Fibroblast of skin of abdomen (primary cell): Measurements from ENCODE around the gene LRRC18. TPM values are rescaled to one million over a fixed set of nuclear protein-coding genes. Genes with fewer than 3 reads are reported as not detected.

Experiments
- DNase-seq: peaks from one replicate; pipeline ENCODE4 v3.0.0-alpha.2; 2013
- polyA plus RNA-seq, 2 experiments: library from polyadenylated mRNA; unstranded; fragments of 120-200 nt; gene quantifications; one replicate each; pipeline ENCODE4 v1.2.1, GENCODE V29; 2013; ENCODE audit not compliant: insufficient read length in 2 of 2

LRRC18 gene
- polyA plus RNA-seq (2013, experiment 1 of 2; ENCODE audit: insufficient read length): not detected
- not detected for polyA plus RNA-seq (2013, experiment 2 of 2; ENCODE audit: insufficient read length)

- no peak for DNase-seq
Measured at GRCh38 chr10:48939790-48940325, at the start of gene LRRC18. Gene LRRC18, minus strand, starts transcription at chr10:48939840. Its CDS starts 25,685 bp downstream, at chr10:48914155.

DNA sequence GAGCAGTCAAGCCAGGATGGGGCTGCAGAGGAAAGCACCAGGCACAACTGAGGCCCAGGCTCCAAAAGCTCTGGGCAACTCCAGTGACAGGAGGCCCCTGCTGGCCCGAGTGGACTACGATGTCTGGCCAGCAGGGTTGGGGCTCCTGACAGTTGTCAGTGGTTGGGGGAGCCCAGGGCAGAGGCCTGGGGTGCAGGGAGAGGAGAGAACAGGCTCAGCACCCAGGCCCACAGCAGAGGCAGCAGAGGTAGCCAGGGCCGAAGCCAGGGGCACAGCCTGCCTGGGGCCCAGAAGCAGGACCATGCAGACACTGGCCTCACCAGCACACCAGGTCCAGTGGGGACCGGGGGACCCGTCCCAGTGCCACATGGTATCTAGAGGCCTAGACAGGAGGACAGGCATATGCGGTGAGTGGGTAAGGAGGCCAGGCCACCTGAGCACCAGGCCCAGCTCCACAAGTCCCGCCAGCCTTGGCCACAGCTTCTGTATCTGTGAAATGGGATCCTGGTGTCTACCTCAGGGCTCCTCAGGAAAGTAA lies 46.0 kb upstream of the LRRC18 start:
- no peak for DNase-seq

- no peak for DNase-seq
Measured at GRCh38 chr10:48983648-48984351, 44.2 kb upstream of the LRRC18 start.

DNA sequence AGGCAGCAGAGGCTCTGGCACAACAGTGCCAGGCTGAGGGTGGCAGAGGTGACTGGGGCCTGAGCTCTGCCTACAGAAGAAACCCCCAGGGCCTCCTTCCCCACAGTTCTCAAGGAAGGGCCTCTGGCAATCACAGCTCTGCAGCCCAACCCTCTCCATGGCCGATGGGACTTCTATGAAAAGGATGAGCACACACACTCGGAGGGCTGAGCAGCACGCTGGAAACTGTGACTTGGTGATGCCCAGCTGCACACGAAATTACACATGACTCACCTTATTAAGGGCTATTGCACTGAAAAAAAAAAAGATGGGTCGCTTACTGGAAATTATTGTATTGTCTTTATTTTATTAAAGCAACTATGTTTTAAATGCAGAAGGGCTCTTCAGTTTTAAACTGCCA lies 42.9 kb upstream of the LRRC18 start:
- no peak for DNase-seq

- DNase-seq: peak; percentile 30
Measured at GRCh38 chr10:48981310-48981907, 41.8 kb upstream of the LRRC18 start.

DNA sequence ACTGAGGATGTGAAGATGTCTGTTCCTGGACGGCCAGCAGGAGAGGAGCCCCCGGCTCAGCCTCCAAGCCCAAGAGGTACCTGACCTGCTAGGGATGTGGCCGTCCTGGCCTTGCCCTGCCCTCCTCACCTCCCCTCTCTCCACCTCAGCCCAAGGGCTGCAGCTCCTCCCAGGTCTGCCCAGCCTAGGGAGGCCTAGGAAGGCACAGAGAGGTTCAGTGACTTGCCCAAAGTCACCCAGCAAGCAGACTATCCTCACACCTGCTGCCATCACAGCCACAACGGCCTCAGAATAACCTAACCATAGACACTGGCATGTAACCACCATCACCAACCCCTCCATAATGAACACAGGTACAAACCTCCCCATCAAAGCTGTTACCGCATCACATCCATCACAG lies 38.7 kb upstream of the LRRC18 start:
- DNase-seq: no peak

- no peak for DNase-seq
Measured at GRCh38 chr10:48976196-48976595, 36.6 kb upstream of the LRRC18 start.

- no peak for DNase-seq
Measured at GRCh38 chr10:48974510-48975156, 35.0 kb upstream of the LRRC18 start.

GRCh38 chr10:48973065-48973464 lies 33.4 kb upstream of the LRRC18 start:
- no peak for DNase-seq

DNA sequence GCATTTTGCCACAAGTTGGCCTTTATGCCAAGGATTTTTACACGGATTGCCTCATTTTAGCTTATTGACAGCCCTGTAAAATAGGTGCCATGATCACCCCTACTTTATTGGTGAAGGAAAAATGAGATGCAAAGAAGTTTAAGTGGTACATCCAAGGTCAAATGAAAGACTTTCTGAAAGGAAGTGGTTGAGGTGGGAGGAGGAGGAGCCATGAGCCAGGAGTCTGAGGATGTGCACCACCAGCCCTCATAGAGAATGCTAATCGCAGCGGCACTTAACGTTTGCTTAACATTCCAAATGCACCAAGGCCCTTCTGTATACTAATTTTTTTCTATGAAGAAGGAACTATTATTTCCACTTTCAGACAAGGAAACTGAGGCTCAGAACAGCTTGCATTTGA lies 31.0 kb upstream of the LRRC18 start:
- no peak for DNase-seq

DNA sequence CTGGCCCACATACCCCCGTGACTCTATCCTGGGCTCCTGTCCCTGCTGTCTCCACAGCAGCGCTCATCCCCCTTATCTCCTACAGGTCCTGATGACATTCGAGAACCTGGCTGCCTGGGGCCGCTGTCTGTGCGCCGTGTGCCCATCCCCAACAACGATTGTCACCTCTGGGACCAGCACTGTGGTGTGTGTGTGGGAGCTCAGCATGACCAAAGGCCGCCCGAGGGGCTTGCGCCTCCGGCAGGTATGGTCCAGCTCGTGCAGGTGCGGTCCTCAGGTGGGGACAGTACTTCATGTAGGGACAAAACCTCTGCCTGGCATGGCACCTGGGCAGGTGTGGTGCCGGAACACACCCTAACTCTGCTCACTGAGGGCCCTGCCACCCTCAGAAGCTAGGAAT lies 30.4 kb upstream of the LRRC18 start:
- no peak for DNase-seq

DNA sequence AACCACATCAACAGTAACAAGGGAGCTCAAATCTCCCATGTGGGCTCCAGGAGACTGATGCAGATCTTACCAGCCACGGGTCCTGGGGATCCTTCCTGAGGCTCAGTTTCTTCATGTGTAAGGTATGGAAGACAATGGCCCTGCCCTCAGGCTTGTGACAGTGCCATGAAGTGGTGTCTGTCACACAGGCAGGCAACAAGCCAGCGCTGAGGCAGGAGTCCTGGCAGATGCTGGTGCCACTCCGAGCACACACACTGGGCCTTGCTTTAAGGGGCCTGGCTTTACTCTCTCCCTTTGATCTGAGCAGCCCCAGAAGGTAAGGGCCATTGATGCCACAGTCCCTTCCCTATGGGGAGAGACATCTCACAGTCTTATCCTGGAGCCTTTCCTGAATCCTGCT lies 28.4 kb upstream of the LRRC18 start:
- no peak for DNase-seq

GRCh38 chr10:48965460-48965859 lies 25.8 kb upstream of the LRRC18 start:
- DNase-seq: no peak

- DNase-seq: no peak
Measured at GRCh38 chr10:48964038-48964437, 24.4 kb upstream of the LRRC18 start.

GRCh38 chr10:48958598-48959190 lies 19.1 kb upstream of the LRRC18 start:
- DNase-seq: no peak

GRCh38 chr10:48957361-48958151 lies 17.9 kb upstream of the LRRC18 start:
- no peak for DNase-seq

DNA sequence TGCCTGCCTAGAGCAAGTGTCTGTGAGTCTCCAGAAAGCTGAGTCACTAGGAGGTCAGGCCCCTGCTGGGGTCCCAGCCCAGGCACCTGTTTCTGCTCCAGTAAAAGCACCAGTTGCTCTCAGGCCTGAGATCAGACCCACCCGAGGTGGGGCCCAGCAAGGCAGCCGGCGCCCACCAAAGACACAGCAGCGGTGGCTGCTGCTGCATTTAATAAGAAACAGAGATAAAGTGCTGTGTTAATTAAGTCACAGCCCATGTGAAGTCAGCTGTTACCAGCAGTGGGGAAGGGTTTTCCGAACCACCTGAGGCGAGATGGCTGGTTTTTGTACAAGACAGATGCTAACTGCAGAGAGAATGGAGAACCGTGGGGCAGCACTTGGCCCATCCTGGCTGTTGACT lies 12.1 kb upstream of the LRRC18 start:
- no peak for DNase-seq

- no peak for DNase-seq
Measured at GRCh38 chr10:48948470-48949037, 8.9 kb upstream of the LRRC18 start.

- DNase-seq: no peak
Measured at GRCh38 chr10:48947690-48948469, 8.2 kb upstream of the LRRC18 start.

DNA sequence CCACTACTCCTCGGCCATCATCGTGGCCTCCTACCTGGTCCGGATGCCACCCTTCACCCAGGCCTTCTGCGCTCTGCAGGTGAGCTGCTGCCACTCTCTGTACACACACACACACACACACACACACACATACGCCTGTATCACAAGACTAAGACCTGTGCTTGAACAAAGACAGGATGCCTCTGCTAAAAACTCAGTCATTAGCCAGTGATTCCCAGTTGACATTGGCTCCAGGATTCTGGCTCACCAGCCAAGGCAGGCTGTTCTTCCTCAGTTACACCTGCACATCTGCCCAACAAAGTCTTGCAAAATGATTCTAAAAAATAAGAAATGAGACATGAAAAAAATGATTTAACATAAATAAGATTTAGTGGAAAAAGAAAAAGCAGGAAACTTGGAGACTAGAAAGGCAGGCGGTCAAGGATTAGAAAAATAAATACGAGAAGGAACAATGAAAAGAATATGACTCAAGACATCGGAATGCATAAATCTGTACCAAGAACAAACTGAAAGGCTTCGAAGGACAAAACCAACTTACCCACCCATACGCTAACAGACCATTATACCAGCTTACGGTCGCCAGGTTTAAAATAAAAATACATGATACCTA lies 7.4 kb upstream of the LRRC18 start:
- DNase-seq: no peak
